ENCODE measurements around the gene COX8A.

DNA sequence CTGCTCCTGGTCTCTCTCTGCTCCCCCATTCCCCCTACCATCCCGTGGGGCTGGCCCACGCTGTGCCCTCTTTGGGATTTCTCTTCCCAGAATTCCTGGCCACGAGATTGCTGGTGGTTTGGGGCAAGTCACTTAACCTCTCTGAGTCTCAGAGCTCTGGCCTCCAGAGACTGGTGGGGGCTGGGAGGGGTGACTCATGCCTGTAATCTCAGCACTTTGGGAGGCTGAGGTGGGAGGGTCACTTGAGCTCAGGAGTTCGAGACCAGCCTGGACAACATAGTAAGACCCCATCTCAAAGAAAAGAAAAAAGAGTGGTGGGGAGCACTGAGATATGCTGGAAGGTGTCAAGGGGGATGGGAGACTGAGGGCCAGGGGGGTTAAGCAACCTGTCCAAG, 30.2 kb downstream of the COX8A start:
- TF ChIP-seq CTCF (IDR thresholded peaks at IDR 0.05) (no peak), POLR2A (IDR thresholded peaks at IDR 0.05) (no peak), EP300 (IDR thresholded peaks at IDR 0.05) (no peak), POLR2AphosphoS5 (IDR thresholded peaks at IDR 0.05) (no peak)

Measured in sigmoid colon (tissue), 4 donors.